Glomerular endothelial cell (primary cell): ENCODE data around the gene BICDL1. TPM values are rescaled to one million over a fixed set of nuclear protein-coding genes. Genes with fewer than 3 reads are reported as not detected.
"Not testable (repeated sequence)": the region's sequence is repeated elsewhere in the genome, so short reads cannot be mapped to it uniquely, and the experiment has no call there.

Experiments
- DNase-seq: peaks from one replicate; pipeline ENCODE4 v3.0.0-alpha.2; 2011; ENCODE audit warnings: low read depth, low spot score; ENCODE audit errors: extremely low read depth
- total RNA-seq: library from RNA; depleted of rRNA; stranded (reverse); fragments of >200 nt; gene quantifications from 2 replicates; pipeline ENCODE4 v1.2.3, GENCODE V29; 2015

Gene BICDL1
- total RNA-seq, 1 donor from 2014 or later, result 0.70 TPM

GRCh38 chr12:120000556-120000955 is 11.5 kb downstream of the BICDL1 start:
- DNase-seq, result no peak

GRCh38 chr12:120006258-120006975 is 17.4 kb downstream of the BICDL1 start:
- no peak for DNase-seq

GRCh38 chr12:120007272-120007671 is 18.2 kb downstream of the BICDL1 start:
- no peak for DNase-seq

- DNase-seq, result no peak
Measured at GRCh38 chr12:120010661-120011230, 21.7 kb downstream of the BICDL1 start.

GRCh38 chr12:120012067-120012621 is 23.1 kb downstream of the BICDL1 start:
- DNase-seq, result no peak

GRCh38 chr12:120013659-120014380 is 24.8 kb downstream of the BICDL1 start:
- DNase-seq, result no peak

- not testable (repeated sequence) for DNase-seq
Measured at GRCh38 chr12:120014381-120014735, 25.3 kb downstream of the BICDL1 start.

- no peak for DNase-seq
Measured at GRCh38 chr12:120015313-120015712, 26.3 kb downstream of the BICDL1 start.

- DNase-seq, result not testable (repeated sequence)
Measured at GRCh38 chr12:120016199-120016598, 27.2 kb downstream of the BICDL1 start.

GRCh38 chr12:120019197-120019596 is 30.2 kb downstream of the BICDL1 start:
- no peak for DNase-seq

GRCh38 chr12:120019938-120020337 is 30.9 kb downstream of the BICDL1 start:
- no peak for DNase-seq

GRCh38 chr12:120024193-120024592 is 35.2 kb downstream of the BICDL1 start:
- DNase-seq, result no peak

- DNase-seq, result no peak
Measured at GRCh38 chr12:120025640-120026039, 36.6 kb downstream of the BICDL1 start.

GRCh38 chr12:120032242-120032641 is 43.2 kb downstream of the BICDL1 start:
- no peak for DNase-seq

- DNase-seq, result no peak
Measured at GRCh38 chr12:120037851-120038250, 48.8 kb downstream of the BICDL1 start.

- DNase-seq, result no peak
Measured at GRCh38 chr12:120039711-120040110, 50.7 kb downstream of the BICDL1 start.

- no peak for DNase-seq
Measured at GRCh38 chr12:120041386-120042231, 52.6 kb downstream of the BICDL1 start.

GRCh38 chr12:120045367-120045766 is 56.3 kb downstream of the BICDL1 start:
- DNase-seq, result not testable (repeated sequence)

GRCh38 chr12:120047072-120047471 is 58.0 kb downstream of the BICDL1 start:
- DNase-seq, result no peak

- DNase-seq, result no peak
Measured at GRCh38 chr12:120048263-120048662, 59.2 kb downstream of the BICDL1 start.

GRCh38 chr12:120049426-120049825 is 60.4 kb downstream of the BICDL1 start:
- no peak for DNase-seq
